NB4 (cell line): ENCODE measurements around the gene FIBCD1.

Experiments
- POLR2A ChIP-seq: IDR thresholded peaks from 2 replicates; pipeline ENCODE4 v1.6.1; 2011; ENCODE audit warnings: mild to moderate bottlenecking; ENCODE audit not compliant: insufficient read length; ENCODE audit errors: extremely low read depth
- TF ChIP-seq, protein P1 (sequence below): IDR thresholded peaks from one replicate; pipeline ENCODE4 v1.5.1; 2012; ENCODE audit warnings: low read depth, low read length

DNA sequence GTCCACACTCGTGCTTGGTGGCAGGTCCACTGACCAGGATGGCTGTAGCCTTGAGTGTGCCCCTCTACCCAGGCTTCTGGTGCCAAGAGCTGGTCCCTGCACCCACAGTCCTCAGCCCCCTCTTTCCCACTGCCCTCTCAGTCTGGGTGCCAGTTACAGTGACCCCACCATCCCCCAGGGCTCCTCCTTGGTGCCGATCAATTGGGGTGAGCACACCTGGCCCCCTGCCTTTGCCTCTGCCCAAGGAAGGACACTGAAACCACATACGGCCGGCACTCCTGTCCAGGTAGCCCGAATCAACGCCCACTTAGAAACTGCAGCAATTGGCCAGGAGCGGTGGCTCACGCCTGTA lies 24.0 kb downstream of the FIBCD1 start:
- TF ChIP-seq, protein P1, sequence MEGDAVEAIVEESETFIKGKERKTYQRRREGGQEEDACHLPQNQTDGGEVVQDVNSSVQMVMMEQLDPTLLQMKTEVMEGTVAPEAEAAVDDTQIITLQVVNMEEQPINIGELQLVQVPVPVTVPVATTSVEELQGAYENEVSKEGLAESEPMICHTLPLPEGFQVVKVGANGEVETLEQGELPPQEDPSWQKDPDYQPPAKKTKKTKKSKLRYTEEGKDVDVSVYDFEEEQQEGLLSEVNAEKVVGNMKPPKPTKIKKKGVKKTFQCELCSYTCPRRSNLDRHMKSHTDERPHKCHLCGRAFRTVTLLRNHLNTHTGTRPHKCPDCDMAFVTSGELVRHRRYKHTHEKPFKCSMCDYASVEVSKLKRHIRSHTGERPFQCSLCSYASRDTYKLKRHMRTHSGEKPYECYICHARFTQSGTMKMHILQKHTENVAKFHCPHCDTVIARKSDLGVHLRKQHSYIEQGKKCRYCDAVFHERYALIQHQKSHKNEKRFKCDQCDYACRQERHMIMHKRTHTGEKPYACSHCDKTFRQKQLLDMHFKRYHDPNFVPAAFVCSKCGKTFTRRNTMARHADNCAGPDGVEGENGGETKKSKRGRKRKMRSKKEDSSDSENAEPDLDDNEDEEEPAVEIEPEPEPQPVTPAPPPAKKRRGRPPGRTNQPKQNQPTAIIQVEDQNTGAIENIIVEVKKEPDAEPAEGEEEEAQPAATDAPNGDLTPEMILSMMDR, result no peak
- no peak for TF ChIP-seq POLR2A
